GM21423 (cell line): Measurements from ENCODE around the gene PPL.
"Not testable (repeated sequence)": the region's sequence is repeated elsewhere in the genome, so short reads cannot be mapped to it uniquely, and the experiment has no call there.

Experiments used
- ATAC-seq: cut with Tn5 transposase; IDR thresholded peaks from one replicate; pipeline ENCODE4 v1.9.1; 2021; ENCODE audit warnings: mild to moderate bottlenecking, moderate library complexity; ENCODE audit not compliant: unreplicated experiment

PPL gene, protein sequence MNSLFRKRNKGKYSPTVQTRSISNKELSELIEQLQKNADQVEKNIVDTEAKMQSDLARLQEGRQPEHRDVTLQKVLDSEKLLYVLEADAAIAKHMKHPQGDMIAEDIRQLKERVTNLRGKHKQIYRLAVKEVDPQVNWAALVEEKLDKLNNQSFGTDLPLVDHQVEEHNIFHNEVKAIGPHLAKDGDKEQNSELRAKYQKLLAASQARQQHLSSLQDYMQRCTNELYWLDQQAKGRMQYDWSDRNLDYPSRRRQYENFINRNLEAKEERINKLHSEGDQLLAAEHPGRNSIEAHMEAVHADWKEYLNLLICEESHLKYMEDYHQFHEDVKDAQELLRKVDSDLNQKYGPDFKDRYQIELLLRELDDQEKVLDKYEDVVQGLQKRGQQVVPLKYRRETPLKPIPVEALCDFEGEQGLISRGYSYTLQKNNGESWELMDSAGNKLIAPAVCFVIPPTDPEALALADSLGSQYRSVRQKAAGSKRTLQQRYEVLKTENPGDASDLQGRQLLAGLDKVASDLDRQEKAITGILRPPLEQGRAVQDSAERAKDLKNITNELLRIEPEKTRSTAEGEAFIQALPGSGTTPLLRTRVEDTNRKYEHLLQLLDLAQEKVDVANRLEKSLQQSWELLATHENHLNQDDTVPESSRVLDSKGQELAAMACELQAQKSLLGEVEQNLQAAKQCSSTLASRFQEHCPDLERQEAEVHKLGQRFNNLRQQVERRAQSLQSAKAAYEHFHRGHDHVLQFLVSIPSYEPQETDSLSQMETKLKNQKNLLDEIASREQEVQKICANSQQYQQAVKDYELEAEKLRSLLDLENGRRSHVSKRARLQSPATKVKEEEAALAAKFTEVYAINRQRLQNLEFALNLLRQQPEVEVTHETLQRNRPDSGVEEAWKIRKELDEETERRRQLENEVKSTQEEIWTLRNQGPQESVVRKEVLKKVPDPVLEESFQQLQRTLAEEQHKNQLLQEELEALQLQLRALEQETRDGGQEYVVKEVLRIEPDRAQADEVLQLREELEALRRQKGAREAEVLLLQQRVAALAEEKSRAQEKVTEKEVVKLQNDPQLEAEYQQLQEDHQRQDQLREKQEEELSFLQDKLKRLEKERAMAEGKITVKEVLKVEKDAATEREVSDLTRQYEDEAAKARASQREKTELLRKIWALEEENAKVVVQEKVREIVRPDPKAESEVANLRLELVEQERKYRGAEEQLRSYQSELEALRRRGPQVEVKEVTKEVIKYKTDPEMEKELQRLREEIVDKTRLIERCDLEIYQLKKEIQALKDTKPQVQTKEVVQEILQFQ (N-terminal part only)

DNA sequence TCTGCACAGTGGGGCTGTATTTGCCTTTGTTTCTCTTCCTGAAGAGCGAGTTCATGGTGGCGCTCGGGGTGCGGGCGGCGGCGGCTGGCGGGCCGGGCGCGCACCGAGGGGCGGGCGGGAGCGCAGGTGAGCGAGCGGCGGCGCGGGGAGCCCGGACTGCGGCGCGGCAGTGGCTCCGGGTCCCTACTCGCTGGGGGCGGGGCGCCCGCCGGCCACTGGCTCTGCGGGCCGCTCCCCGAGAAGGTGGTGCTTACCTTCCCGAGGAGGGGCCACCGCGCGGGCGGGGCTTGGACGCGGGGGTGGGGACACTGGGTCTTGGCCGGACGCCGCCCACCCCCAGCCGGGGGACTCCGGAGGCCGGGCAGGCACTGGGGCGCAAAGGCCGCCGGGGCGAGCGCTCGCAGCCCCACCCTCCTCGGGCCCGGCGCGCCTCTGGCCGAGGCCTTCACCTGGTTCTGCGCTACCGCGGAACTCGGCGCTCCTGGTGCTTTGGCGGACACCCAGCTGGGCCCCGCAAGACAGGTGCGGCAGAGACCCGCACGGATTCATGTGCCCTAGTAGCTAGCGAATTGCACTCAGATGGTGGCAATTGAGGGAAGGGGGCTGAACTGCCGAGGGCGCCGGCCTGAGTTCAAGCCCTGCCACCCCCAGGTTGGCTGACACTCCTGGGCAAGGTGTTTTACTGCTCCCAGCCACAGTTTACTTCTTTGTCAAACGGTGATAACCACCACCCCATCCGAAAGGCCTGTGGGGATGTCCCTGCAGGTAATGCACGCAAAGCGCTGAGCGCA, at the start of gene PPL:
PPL (minus strand) TSS at position 158 of the 791 bp plus-strand sequence; CDS start at position 55, 103 bp downstream.
- ATAC-seq = no peak

DNA sequence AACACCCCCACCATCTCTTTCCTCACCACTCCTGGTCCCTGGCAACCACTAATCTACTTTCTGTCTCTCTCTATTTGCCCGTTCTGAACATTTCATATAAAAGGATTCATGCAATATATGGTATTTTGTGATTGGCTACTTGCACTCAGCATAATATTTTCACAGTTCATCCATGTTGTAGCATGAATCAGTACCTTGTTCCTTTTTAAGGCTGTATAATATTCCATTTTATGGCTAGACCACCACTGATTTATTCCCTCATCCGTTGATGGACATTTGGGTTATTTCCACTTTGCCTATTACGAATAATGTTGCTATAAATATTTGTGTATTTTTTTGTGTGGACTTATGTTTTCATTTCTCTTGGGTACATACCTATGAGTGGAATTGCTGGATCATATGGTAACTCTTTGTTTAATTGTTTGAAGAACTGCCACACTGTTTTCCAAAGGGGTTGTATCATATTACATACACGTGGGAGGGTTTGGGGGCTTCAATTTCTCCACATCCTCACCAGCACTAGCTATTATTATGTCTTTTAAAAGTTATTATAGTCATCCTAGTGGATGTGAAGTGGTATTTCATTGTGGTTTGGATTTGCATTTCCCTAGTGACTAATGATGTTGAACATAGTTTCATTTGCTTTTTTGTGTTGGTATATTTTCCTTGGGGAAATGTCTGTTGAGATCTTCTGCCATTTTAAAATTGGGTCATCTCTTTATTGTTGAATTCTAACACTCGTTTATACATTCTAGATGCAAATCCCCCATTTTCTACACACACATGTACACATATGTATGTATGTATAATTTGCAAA, 47.4 kb upstream of the PPL start:
- no peak for ATAC-seq

DNA sequence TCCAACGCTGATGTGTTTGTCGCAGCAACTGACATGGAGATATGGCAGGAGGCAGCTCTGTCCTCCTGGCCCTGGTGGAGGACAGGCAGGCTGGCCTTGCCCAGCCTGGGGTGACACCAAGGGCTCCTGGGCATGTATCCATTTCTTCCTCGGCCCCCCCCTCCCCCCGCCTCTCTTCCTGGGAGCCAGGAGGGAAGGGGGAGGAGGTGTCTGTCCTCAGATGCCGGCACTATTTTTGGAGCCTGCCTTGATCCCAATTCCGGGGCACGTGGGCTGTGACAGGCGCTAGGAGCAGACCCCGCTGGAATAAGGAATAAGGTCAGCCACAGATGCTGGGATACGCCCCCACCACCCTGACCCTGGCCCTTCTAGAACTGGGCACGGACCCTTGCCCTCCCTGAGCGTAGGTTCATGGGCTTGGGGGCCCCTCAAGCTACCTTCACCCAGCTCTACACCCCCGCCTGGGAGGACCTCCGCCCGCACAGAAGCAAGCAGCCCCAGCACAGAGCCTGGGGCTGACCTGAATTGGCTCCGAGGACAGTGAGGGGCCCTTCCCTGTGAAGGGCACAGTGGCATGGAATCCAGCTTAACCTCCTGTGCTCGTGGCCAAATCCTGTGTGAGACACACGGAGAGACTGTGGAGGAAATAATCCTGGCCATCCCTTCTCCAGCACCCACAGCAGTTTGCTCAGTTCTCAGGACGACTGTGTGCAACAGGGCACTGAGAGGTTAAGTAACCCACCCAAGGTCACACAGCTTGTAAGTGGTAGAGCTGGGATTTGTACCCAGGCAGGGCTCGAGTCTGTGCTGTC, 45.3 kb upstream of the PPL start:
- ATAC-seq = no peak

DNA sequence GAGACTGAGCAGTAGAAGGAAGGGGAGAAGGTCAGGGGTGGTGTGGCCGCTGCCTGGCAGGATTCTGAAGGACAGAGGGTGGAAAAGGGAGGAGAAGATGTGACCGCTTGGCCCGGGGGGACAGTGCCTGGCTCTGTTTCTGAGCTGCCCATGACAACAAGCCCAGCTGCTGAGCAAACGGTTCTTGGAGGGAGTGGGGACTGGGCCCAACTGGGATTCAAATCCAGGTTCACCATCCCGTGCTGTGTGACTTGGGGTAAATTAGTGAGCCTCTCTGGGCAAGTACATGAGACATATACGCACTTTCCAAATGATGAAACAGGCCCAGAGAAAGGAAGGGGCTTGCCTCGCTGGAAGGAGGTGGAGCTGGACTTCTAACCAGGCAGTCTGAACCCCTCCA, 44.5 kb upstream of the PPL start:
- ATAC-seq = no peak

DNA sequence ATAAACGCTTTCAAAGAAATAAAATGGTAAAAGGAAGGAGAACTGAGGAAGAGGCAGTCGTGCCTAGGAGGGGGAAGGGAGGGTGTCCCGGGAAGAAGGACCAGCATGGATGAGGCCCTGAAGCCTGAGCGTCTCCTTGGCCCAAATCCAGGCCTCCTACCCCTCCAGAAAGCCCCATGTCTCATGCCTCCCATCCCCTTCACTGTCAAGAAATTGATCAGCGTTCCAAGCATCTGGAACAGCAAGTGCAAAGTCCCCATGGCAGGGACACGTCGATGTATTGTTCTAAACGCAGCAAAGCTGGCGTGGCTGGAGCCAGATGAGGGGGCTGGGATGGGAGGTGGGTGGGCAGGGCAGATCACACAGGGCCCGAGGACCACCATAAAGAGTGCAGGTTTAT, 43.7 kb upstream of the PPL start:
- no peak for ATAC-seq

DNA sequence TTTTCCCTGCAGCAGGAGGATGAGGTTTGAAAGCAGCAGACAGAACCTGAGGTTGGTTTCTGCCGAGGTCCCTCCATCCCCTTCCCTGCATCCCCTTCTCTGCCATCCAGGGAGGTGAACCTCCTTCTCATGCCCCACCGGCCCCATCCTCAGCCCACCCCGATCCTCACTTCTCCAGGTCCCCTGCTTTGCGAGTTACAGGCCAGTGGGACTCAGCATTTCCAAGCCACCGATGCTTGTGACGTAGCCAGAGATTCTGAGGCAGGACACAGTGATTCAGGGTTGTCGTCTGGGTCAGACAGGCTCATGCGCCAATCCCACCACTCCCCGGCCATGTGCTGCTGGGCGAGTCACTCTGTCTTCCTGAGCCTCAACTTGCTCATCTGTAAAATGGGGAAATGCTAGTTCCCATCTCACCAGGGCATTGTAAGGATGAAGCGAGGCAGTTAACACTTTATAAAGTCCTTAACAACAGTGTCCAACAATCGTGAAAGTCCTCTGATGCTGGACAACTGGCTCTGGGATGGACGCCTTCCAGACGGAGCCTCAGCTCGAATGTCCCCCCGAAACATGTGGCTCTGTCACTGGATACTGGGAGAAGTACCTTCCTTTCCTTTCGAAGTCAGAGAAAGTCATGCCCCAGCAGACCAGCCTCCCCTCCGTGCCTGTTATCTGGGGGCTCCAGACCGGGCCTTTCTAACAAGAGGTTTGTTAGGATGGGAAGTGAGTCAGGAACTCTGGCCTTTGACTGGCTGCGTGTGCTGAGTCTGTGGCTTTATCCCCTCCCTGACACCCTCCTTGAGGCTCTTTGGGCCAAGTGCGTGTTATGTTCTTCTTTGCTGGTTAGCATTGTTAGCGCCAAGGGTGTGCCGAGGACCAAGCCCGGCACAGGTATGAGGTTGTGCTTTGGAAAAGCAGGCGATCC, 43.0 kb upstream of the PPL start:
- no peak for ATAC-seq

DNA sequence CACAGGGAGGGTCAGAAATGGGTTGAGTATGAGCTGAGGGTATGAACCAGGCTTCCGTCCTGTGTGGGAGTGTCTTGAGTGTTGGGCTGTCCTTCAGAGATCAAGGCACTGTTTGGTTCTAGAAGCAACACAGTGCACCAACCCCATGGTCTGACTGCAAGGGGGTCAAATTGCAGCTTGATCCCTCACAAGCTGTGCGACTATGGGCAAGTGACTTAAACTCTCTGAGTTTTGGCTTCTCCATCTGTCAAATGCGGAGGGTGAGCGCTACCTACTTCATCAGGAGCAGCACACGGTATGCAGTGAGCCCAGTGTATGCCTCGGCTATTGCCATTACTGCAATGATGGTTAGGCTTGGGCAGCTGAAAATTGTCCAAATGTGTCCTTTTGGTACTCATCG, 42.2 kb upstream of the PPL start:
- no peak for ATAC-seq

DNA sequence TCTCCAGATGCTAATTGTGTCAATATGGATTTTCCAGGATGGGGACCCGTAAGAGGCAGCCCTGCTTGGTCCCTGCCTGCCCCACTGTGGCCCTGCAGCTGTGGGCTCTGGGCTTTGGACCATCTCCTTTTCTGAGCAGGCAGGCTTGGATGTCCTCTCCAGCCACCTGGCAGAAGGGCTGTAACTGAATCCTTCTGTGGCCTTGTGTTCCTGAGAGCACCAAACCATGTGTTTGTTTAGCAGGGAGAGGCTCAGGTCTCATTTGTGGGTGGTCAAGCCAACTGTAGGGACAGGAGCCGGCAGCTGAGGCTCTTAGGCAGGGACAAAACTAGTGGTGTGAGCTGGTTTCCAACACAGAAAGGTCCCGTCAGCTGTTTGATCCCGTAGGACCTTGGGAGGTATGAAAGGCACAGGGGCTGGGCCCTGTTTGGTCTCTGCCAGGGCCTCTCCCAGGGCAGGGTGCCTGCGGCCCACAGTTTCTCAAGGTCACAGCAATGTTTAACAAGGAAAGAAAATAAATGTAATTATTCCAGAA, 39.7 kb upstream of the PPL start:
- ATAC-seq = no peak

DNA sequence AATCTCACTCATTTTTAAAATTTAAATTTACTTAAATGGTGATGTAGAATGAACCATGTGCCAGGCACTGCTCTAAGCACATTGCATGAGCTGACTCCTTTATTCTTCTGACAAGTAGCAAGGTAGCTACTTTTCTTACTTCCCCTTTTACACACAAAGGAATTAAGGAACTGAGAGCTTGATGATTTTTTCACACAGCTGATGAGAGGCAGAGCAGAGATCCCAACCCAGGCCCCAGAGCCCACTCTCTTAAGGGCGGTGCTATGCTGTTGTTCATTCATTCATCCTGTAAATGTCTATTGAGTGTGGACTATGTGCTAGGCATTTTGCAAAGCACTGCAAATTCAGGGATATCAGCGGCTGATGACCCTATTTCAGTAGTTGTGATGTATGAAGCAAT, 39.1 kb upstream of the PPL start:
- peak; percentile 93 for ATAC-seq

DNA sequence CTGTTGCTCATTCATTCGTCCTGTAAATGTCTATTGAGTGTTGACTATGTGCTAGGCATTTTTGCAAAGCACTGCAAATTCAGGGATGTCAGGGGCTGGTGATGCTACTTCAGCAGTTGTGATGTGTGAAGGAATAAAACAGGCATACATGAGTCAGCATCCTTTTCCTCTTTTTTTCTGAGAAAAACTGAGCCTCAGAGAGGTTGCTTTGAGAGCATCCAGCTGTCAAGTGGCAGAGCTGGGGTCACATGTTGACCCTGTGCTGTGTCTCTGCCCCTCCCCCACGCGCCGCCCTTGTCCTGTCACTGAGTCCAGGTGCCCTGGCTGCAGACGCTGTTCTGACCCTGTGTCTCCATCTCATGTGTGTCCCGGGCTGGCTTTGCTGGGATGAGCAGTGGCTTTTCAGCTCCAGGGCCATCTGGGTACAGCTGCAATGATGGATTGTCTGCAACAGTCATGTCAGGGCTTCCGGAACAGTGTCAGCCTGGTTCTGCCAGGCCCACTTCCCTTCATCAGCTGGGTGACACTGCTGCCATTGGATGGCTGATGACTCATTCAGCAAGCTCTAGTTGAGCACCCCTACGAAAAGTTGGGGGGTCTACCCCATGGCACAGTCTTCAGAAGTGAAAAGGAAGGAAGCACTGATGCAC, 36.1 kb upstream of the PPL start:
- ATAC-seq = no peak

DNA sequence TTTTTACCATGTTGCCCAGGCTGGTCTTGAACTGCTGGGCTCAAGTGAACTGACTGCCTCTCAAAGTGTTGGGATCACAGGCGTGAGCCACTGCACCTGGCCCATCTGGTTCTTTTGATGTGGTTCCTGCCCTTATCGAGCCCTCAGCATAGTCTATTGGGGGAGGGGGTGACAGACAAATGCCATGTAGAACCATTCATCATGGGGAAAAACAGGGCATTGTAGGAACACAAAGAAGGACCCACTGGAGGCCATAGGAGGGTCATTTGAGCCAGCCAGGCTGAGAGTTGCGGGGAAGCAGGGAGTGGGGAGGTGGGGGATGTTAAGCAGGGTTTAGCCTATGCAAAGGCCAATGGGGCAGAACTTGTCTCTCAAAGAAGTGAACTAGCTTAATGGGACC, 33.1 kb upstream of the PPL start:
- no peak for ATAC-seq

DNA sequence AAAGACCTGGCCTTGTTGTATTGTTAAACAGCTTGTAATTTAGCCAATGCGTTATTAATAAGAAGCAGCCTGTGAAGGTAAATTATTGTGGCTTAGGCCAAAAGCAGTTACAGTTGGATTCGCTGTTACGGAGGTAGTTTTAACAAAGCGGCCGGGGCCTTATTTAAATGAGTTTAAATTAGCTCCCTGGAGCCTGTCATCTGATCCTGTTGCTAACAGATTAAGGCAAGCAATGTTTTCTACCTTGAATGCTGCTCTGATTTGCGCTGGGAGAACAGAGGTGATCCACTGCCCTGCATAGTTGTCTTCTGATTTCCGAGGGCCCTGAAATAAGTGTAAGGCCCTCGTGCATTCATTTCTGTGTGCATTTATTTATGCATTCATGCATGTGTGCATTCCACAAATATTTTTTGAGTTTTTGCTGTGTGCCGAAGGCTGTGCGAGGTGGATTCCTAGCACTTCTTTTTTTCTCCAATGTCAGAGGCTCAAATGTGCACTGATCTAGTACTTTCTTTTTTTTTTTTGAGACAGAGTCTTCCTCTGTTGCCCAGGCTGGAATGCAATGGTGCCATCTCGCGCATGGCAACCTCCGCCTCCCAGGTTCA, 32.0 kb upstream of the PPL start:
- ATAC-seq = no peak

DNA sequence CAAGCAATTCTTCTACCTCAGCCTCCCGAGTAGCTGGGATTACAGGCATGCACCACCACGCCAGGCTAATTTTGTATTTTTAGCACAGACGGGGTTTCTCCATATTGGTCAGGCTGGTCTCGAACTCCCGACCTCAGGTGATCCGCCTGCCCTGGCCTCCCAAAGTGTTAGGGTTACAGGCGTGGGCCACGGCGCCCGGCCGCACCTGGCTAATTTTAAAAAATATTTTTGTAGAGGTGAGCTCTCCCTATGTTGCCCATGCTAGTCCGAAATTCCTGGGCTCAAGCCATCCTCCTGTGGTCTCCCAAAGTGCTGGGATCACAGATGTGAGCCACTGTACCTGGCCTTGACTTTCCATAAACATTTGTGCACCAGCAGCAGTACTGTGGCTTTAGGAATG, 31.3 kb upstream of the PPL start:
- not testable (repeated sequence) for ATAC-seq

DNA sequence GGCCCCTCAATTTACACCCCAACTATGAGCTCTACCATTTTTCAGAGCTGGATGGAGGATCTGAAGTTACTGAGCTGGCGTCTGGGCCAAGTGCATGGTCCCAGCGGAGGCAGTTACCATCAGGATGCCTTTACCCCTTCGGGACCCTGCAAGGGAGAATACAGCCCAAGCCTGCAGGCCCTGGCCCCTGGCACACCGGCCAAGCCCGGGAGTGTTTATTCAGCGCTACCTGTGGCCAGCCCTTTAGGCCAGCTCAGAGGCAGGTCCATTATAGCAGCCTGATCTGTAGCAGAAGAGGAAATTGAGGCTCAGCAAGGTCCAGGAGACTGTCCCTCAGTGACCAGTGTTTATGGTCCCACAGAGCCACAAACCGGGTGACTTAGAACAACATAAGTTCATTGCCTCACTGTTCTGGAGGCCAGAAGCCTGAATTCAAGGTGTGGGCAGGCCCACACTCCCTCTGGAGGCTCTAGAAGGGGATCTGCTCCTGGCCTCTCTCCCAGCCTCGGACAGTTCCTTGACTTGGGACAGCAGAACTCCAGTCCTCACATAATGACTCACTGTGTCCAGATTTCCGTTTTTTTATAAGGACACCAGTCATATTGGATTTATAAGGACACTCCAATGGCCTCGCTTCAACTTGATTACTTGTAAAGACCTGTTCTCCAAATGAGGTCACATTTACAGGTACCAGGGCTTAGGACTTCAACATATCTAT, 29.9 kb upstream of the PPL start:
- no peak for ATAC-seq

DNA sequence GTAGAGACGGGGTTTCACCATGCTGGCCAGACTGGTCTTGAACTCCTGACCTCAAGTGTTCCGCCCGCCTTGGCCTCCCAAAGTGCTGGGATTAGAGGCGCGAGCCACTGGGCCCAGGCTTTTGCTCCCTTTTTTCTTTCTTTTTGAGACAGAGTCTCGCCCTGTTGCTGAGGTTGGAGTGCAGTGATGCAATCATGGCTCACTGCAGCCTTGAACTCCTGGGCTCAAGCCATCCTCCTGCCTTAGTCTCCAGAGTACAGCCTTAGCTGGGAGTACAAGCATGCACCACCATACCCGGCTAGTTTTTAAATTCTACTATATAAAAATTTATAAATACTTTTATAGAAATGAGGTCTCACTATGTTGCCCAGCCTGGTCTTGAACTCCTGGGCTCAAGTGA, 26.6 kb upstream of the PPL start:
- not testable (repeated sequence) for ATAC-seq

DNA sequence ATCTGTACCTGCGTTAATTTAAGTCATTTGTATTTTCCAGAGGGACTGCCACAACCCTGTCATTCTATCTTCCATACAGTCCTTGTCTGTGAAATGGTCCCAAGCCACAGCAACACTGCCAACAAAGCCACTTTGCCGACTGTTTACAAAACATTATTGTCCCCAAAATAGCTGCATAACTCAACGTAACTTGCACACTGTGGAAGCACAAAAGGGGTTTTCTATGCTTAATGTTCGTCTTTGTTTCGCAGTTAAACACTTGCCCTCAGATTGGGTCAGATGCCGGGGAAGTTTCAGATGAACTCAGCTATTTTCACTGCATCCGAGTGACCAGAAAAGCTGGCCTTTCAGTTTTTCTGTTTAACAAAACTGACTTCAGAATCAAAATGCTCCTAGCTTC, 25.8 kb upstream of the PPL start:
- ATAC-seq = no peak
